SU-DHL-6 (cell line): Measurements from ENCODE around the gene FTL.

ENCODE experiments used
- H2AFZ ChIP-seq: fragments of 200-600 bp; sonication (generic); 2 replicates; pipeline ENCODE4 v1.6.1; 2014; ENCODE audit warnings: low read depth, mild to moderate bottlenecking, moderate library complexity, mixed read lengths, antibody characterized with exemption, low read length; ENCODE audit not compliant: severe bottlenecking
- H3F3A ChIP-seq: fragments of 200-600 bp; shearing (Covaris generic); 2 replicates; pipeline ENCODE4 v1.6.0; 2016; ENCODE audit warnings: antibody characterized with exemption, mild to moderate bottlenecking; ENCODE audit not compliant: insufficient read depth
- H3K27ac ChIP-seq: fragments of 200-600 bp; sonication (generic); 2 replicates; pipeline ENCODE4 v1.5.1; 2016; ENCODE audit warnings: low read depth, mild to moderate bottlenecking, low read length, moderate library complexity, mixed read lengths
- H3K27me3 ChIP-seq: fragments of 200-600 bp; sonication (generic), shearing (Covaris generic); 2 replicates; pipeline ENCODE4 v1.6.0; 2014; ENCODE audit warnings: mild to moderate bottlenecking, low read length
- H3K36me3 ChIP-seq: fragments of 200-600 bp; sonication (generic); 2 replicates; pipeline ENCODE4 v1.6.1; 2014; ENCODE audit warnings: mild to moderate bottlenecking, low read length, mixed read lengths
- H3K4me2 ChIP-seq: fragments of 300-600, 200-600 bp; shearing (Covaris generic), sonication (generic); 2 replicates; pipeline ENCODE4 v1.6.0; 2014; ENCODE audit warnings: low read length, low read depth, mild to moderate bottlenecking; ENCODE audit not compliant: poor library complexity, severe bottlenecking
- H3K4me3 ChIP-seq: fragments of 200-600 bp; sonication (generic); 2 replicates; pipeline ENCODE4 v1.5.1; 2014; ENCODE audit warnings: antibody characterized with exemption, low read length, mild to moderate bottlenecking, mixed read lengths; ENCODE audit not compliant: insufficient read depth, poor library complexity, severe bottlenecking
- H3K79me2 ChIP-seq: fragments of 200-600 bp; sonication (generic); 2 replicates; pipeline ENCODE4 v1.6.1; 2014; ENCODE audit warnings: mild to moderate bottlenecking, low read length, moderate library complexity; ENCODE audit not compliant: insufficient read depth
- H3K9ac ChIP-seq: fragments of 200-600 bp; sonication (generic); 2 replicates; pipeline ENCODE4 v1.7.0; 2014; ENCODE audit warnings: mild to moderate bottlenecking, low read length
- H3K9me2 ChIP-seq: fragments of 200-600 bp; sonication (generic); replicated peaks from 2 replicates; pipeline ENCODE4 v1.6.1; 2014; ENCODE audit warnings: low read length; ENCODE audit not compliant: insufficient read depth
- H3K9me3 ChIP-seq: fragments of 200-600 bp; sonication (generic); 2 replicates; pipeline ENCODE4 v1.6.1; 2014; ENCODE audit warnings: low read length, mixed read lengths; ENCODE audit not compliant: insufficient read depth
- H4K20me1 ChIP-seq: fragments of 200-600 bp; sonication (generic); 2 replicates; pipeline ENCODE4 v1.6.1; 2014; ENCODE audit warnings: low read depth, mild to moderate bottlenecking, antibody characterized with exemption, low read length, moderate library complexity, mixed read lengths
- EZH2phosphoT487 ChIP-seq: fragments of 200-600 bp; sonication (generic), shearing (Covaris generic); conservative IDR thresholded peaks from 2 replicates; pipeline ENCODE4 v1.6.1; 2018; ENCODE audit warnings: mild to moderate bottlenecking, antibody characterized with exemption, low read length, moderate library complexity, mixed read lengths
- TF ChIP-seq, protein P1 (sequence below): fragments of 200-600 bp; sonication (generic); IDR thresholded peaks from one replicate; pipeline ENCODE4 v1.5.1; 2017; ENCODE audit warnings: antibody characterized with exemption, mild to moderate bottlenecking, low read length, moderate library complexity; ENCODE audit not compliant: insufficient read depth, poor library complexity, severe bottlenecking

FTL gene

DNA sequence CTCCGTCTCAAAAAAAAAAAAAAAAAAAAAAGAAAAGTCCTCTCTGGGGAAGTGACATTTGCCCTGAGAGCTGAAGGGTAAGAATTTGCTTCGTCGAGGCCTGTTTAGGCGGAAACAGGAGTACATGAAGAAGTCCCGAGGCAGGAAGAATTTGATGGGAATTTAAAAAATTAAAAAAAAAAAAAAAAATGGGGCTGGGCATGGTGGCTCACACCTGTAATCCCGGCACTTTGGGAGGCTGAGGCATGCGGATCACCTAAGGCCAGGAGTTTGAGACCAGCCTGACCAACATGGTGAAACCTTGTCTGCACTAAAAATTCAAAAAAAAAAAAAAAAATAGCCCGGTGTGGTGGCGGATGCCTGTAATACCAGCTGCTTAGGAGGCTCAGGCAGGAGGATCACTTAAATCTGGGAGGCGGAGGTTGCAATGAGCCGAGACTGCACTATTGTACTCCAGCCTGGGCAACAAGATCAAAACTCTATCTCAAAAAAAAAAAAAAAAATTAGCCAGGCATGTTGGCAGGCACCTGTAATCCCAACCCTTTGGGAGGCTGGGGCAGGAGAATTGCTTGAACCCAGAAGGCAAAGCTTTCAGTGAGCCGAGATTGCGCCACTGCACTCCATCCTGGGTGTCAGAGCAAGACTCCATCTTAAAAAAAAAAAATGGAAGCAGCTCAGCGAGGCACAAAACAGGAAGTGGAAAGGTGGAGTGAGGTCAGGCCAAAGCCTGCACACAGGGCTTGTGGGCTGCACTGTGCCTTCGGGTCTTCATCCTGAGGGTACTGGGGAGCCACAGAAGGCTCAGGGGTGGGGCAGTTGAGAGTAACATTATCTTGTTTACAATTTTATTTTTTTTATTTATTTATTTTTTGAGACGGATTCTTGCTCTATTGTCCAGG is 5.5 kb upstream of the FTL start:
- Histone ChIP-seq H3F3A (peaks cover 34% of the 10 kb centered on the region), H3K9ac (no peak overlapping the region), H3K9me3 (no peaks in the 10 kb centered on the region), H3K27me3 (no peaks in the 10 kb centered on the region), H3K79me2 (peaks cover 17% of the 10 kb centered on the region), H3K4me2 (no peak overlapping the region), H3K4me3 (no peak overlapping the region), H3K9me2 (no peaks in the 10 kb centered on the region), H2AFZ (no peak overlapping the region), H4K20me1 (no peaks in the 10 kb centered on the region), H3K27ac (no peak overlapping the region), H3K36me3 (no peaks in the 10 kb centered on the region)
- no peak for TF ChIP-seq EZH2phosphoT487
- TF ChIP-seq, protein P1, sequence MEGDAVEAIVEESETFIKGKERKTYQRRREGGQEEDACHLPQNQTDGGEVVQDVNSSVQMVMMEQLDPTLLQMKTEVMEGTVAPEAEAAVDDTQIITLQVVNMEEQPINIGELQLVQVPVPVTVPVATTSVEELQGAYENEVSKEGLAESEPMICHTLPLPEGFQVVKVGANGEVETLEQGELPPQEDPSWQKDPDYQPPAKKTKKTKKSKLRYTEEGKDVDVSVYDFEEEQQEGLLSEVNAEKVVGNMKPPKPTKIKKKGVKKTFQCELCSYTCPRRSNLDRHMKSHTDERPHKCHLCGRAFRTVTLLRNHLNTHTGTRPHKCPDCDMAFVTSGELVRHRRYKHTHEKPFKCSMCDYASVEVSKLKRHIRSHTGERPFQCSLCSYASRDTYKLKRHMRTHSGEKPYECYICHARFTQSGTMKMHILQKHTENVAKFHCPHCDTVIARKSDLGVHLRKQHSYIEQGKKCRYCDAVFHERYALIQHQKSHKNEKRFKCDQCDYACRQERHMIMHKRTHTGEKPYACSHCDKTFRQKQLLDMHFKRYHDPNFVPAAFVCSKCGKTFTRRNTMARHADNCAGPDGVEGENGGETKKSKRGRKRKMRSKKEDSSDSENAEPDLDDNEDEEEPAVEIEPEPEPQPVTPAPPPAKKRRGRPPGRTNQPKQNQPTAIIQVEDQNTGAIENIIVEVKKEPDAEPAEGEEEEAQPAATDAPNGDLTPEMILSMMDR = no peak

DNA sequence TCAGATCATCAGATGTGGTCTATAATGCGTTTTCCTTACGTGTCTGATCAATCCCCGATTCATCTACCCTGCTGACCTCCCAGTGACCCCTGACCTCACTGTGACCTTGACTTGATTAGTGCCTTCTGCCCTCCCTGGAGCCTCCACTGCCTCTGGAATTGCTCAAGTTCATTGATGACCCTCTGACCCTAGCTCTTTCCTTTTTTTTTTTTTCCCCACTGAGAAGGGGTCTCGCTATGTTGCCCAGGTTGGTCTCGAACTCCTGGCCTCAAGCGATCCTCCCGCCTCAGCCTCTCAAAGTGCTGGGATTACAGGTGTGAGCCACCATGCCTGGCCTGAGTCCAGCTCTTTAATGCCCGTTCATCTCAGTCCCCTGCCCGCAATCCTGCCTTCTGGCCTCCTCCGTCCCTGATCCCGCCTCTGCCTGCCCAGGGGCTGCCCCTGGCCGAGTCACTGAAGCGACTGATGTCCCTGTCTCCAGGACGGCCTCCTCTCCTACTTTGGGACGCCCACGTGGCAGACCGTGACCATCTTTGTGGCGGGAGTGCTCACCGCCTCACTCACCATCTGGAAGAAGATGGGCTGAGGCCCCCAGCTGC is 4.0 kb upstream of the FTL start:
- TF ChIP-seq, protein P1 = no peak
- TF ChIP-seq EZH2phosphoT487 = no peak
- Histone ChIP-seq H3K79me2 (peaks cover 13% of the 10 kb centered on the region), H2AFZ (no peak overlapping the region), H3K9me3 (no peaks in the 10 kb centered on the region), H3K4me3 (no peak overlapping the region), H3K9ac (no peak overlapping the region), H3K4me2 (no peak overlapping the region), H3K27ac (no peak overlapping the region; the same call in 1 of the 2 replicates), H3K9me2 (no peaks in the 10 kb centered on the region), H3K36me3 (no peaks in the 10 kb centered on the region), H3K27me3 (no peaks in the 10 kb centered on the region), H4K20me1 (no peaks in the 10 kb centered on the region), H3F3A (peaks cover 36% of the 10 kb centered on the region)

DNA sequence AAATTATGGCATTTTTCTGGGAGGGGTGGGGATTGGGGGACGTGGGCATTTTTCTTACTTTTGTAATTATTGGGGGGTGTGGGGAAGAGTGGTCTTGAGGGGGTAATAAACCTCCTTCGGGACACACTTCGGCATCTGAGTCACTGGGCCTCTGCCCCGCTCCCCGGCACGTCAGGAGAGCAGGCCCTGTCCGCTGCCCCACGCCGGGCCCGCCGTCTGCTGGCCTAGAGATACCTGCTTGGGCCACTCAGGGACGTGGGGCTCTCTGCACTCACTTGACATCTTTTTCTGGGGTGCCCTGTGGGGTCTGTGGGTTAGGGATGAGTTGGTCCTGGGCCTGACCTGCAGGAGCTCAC is 3.5 kb upstream of the FTL start:
- Histone ChIP-seq H3K4me3 (no peak overlapping the region), H3K9me2 (no peaks in the 10 kb centered on the region), H3K79me2 (peaks cover 14% of the 10 kb centered on the region), H2AFZ (no peak overlapping the region), H4K20me1 (no peaks in the 10 kb centered on the region), H3F3A (peaks cover 40% of the 10 kb centered on the region), H3K27ac (peak overlapping the region; percentile 91), H3K27me3 (no peaks in the 10 kb centered on the region), H3K9ac (peak overlapping the region; percentile 62; the same call in 1 of the 2 replicates), H3K9me3 (no peaks in the 10 kb centered on the region), H3K4me2 (no peak overlapping the region), H3K36me3 (no peaks in the 10 kb centered on the region)
- TF ChIP-seq, protein P1 = no peak
- no peak for TF ChIP-seq EZH2phosphoT487
